K562 (cell line): ENCODE results near the gene TSPAN3. TPM values are rescaled to one million over a fixed set of nuclear protein-coding genes. Genes with fewer than 3 reads are reported as not detected.

Experiments used
- ATAC-seq: fragments of 200-7000 bp; cut with Tn5 transposase; 3 replicates; pipeline ENCODE4 v1.9.1; 2020; ENCODE audit warnings: moderate library complexity
- BruUV-seq: library from RNA; stranded (reverse); fragments of 400-500 nt; replicated peaks from 2 replicates; lab custom pipeline; 2021; lab: Mats Ljungman, UMichigan
- CTCF ChIA-PET: fragments of 300-600 bp; formaldehyde crosslinking; extraction: SDS; loops from one replicate; lab custom pipeline; 2021; ENCODE audit warnings: low intra/inter-chr PET ratio; lab: Yijun Ruan, JAX
- POLR2A ChIA-PET: fragments of 300-600, 350-650 bp; sonication (Branson Sonifier 250); formaldehyde crosslinking; extraction: SDS; loops from one replicate; lab custom pipeline; 2021; ENCODE audit warnings: antibody characterized with exemption, inconsistent platforms; lab: Yijun Ruan, JAX
- DNase-seq, 4 experiments: peaks; one replicate each; pipeline versions ENCODE4 v3.0.0 to v3.0.0-alpha.2; 2011 to 2018; ENCODE audit warnings: low spot score in 3 of 4, mixed read lengths in 3 of 4; ENCODE audit errors: extremely low read depth in 1 of 4
- FAIRE-seq: peaks from 2 replicates; lab custom pipeline; 2011; peaks lifted over from hg19 to GRCh38; lab: Jason Lieb, UNC
- H2AFZ ChIP-seq: 2 replicates; pipeline ENCODE4 v1.6.0; 2011; ENCODE audit warnings: low read depth, low read length, control low read depth, inconsistent platforms
- H3K27ac ChIP-seq: fragments of 200-600 bp; 3 replicates; pipeline ENCODE4 v1.8.0; 2011; ENCODE audit warnings: low read depth, mild to moderate bottlenecking, control low read depth, inconsistent platforms, low read length, moderate library complexity, mixed read lengths; ENCODE audit errors: extremely low read depth
- H3K27me3 ChIP-seq, 2 experiments: fragments of 300-600 bp in 1 of 2; 2 replicates in 1 of 2; 3 replicates in 1 of 2; pipeline versions ENCODE4 v1.6.0 to v1.8.0; 2011; ENCODE audit warnings: inconsistent platforms in 2 of 2, low read length in 2 of 2, mild to moderate bottlenecking in 1 of 2, mixed read lengths in 1 of 2, moderate library complexity in 1 of 2; ENCODE audit not compliant: control insufficient read depth in 2 of 2, insufficient read depth in 2 of 2
- H3K36me3 ChIP-seq: fragments of 300-600 bp; 3 replicates; pipeline ENCODE4 v1.8.0; 2011; ENCODE audit warnings: mild to moderate bottlenecking, low read length, inconsistent platforms; ENCODE audit not compliant: control insufficient read depth, insufficient read depth
- H3K4me1 ChIP-seq, 2 experiments: fragments of 200-600 bp in 1 of 2; replicated peaks in 1 of 2; 2 replicates in 1 of 2; 3 replicates in 1 of 2; pipeline versions ENCODE4 v1.5.1 to v1.8.0; 2011; ENCODE audit warnings: inconsistent platforms in 2 of 2, low read length in 2 of 2, mild to moderate bottlenecking in 1 of 2, mixed read lengths in 1 of 2, moderate library complexity in 1 of 2; ENCODE audit not compliant: control insufficient read depth in 2 of 2, insufficient read depth in 2 of 2
- H3K4me2 ChIP-seq: 2 replicates; pipeline ENCODE4 v1.6.1; 2011; ENCODE audit warnings: low read length, control low read depth, inconsistent platforms, mixed read lengths; ENCODE audit not compliant: insufficient read depth
- H3K4me3 ChIP-seq: fragments of 200-600 bp; sonication (generic), shearing (Covaris generic); 2 replicates; pipeline ENCODE4 v1.5.1; 2016; ENCODE audit warnings: control low read depth, inconsistent platforms
- H3K79me2 ChIP-seq: fragments of 200-600 bp; 3 replicates; pipeline ENCODE4 v1.8.0; 2011; ENCODE audit warnings: low read length, inconsistent platforms; ENCODE audit not compliant: control insufficient read depth, insufficient read depth
- H3K9ac ChIP-seq, 2 experiments: 2 replicates each; pipeline versions ENCODE4 v1.6.0 to v1.6.1; 2011; ENCODE audit warnings: low read depth in 2 of 2, low read length in 2 of 2, control low read depth in 1 of 2, inconsistent platforms in 1 of 2, mild to moderate bottlenecking in 1 of 2, mixed read lengths in 1 of 2; ENCODE audit not compliant: insufficient read depth in 1 of 2
- H3K9me1 ChIP-seq: one replicate; pipeline ENCODE4 v1.6.0; 2011; ENCODE audit warnings: inconsistent platforms, mild to moderate bottlenecking, low read length, moderate library complexity; ENCODE audit not compliant: control insufficient read depth, insufficient read depth
- H3K9me3 ChIP-seq: replicated peaks from 2 replicates; pipeline ENCODE4 v1.5.1; 2011; ENCODE audit warnings: low read depth, low read length, inconsistent platforms; ENCODE audit not compliant: control insufficient read depth, insufficient read depth
- H4K20me1 ChIP-seq: replicated peaks from 2 replicates; pipeline ENCODE4 v1.6.1; 2011; ENCODE audit warnings: low read length, inconsistent platforms, mixed read lengths; ENCODE audit not compliant: control insufficient read depth, insufficient read depth
- HIVEP1 ChIP-seq: fragments of 250-450 bp; sonication (Bioruptor Pico); IDR thresholded peaks from 2 replicates; pipeline ENCODE4 v1.4.0; 2020; ENCODE audit warnings: mild to moderate bottlenecking
- MYC ChIP-seq, 2 experiments: fragments of 250-450 bp in 1 of 2; sonication (Bioruptor Pico) in 1 of 2; IDR thresholded peaks; 2 replicates each; pipeline versions ENCODE4 v1.5.1 to v1.6.1; 2012 to 2021; ENCODE audit warnings: low read depth in 2 of 2, borderline replicate concordance in 1 of 2, improper control_type of control experiment in 1 of 2, low read length in 1 of 2, mild to moderate bottlenecking in 1 of 2, moderate library complexity in 1 of 2
- NFXL1 ChIP-seq: fragments of 450-650 bp; formaldehyde crosslinking; IDR thresholded peaks from 2 replicates; pipeline ENCODE4 v1.4.0; 2021; ENCODE audit warnings: mild to moderate bottlenecking
- RUNX1 ChIP-seq: sonication (generic); IDR thresholded peaks from 2 replicates; pipeline ENCODE4 v1.6.1; 2016; ENCODE audit warnings: antibody characterized with exemption, low read depth
- ZNF146 ChIP-seq: IDR thresholded peaks from one replicate; pipeline ENCODE4 v1.6.1; 2018; ENCODE audit warnings: missing compliant biosample characterization; ENCODE audit not compliant: unreplicated experiment
- WGBS: fragments of 100-300 bp; shearing (Covaris generic); methylation state at CpG from one replicate; pipeline ENCODE4 v1.1.6; 2016; ENCODE audit warnings: low coverage, mixed read lengths; ENCODE audit not compliant: insufficient coverage; ENCODE audit errors: missing lambda C conversion rate; 5-methylcytosine and 5-hydroxymethylcytosine counted together
- in situ Hi-C: fragments of 300-500 bp; cut with MboI; formaldehyde crosslinking; loops from 4 replicates; pipeline ENCODE4 v1.15.0; 2018; ENCODE audit warnings: inconsistent platforms, mixed read lengths
- intact Hi-C: fragments of 100-400 bp; cut with micrococcal nuclease; formaldehyde crosslinking; loops from 2 replicates; pipeline ENCODE4 v1.14.2; 2022
- polyA plus RNA-seq, 8 experiments: library from polyadenylated mRNA; depleted of rRNA in 4 of 8; stranded (reverse) in 5 of 8; unstranded in 3 of 8; fragments of >200 nt; fragmentation: Nextera tagmentation in 2 of 8; fragmentation: Illumina TruSeq in 1 of 8; extraction: Ambion mirVana in 2 of 8; extraction: Trizol in 1 of 8; gene quantifications; 2 replicates each; pipeline versions ENCODE4 v1.2.1 to v1.2.3, GENCODE V29; 2011 to 2014; ENCODE audit warnings: inconsistent platforms in 1 of 8, missing spikeins in 1 of 8
- total RNA-seq, 7 experiments: library from RNA; depleted of rRNA in 6 of 7; stranded (reverse); fragments of >200 nt in 6 of 7; fragmentation: Illumina TruSeq in 2 of 7; extraction: Trizol in 2 of 7; gene quantifications; 2 replicates each; pipeline versions ENCODE4 v1.2.1 to v1.2.3, GENCODE V29; 2011 to 2021; ENCODE audit warnings: low replicate concordance in 1 of 7
- TF ChIP-seq, protein P1 (sequence below): sonication (generic); formaldehyde crosslinking; IDR thresholded peaks from 2 replicates; pipeline ENCODE4 v1.8.1; 2023; ENCODE audit warnings: mild to moderate bottlenecking, missing genetic modification reagents

TSPAN3 gene
- total and polyA plus RNA-seq, 9 of the 15 experiments (the other 6 are each of a cell fraction or from before 2014, with no cell fraction given) = 14.3 to 144 (median 71.1) TPM

- Histone ChIP-seq H3K4me1 (peaks cover 16 to 47% of the 10 kb centered on the region in 2 experiments), H3K9me3 (no peaks in the 10 kb centered on the region), H3K9me1 (peaks cover 5% of the 10 kb centered on the region), H3K4me3 (no peak overlapping the region), H3K27me3 (peaks cover 0 to 5% of the 10 kb centered on the region in 2 experiments; a peak in 1 of 5 replicates), H4K20me1 (0 out of 2 replicates have a peak, but pooled peaks cover 9% of the 10 kb centered on the region), H3K9ac (no peak overlapping the region), H3K36me3 (peaks cover 10% of the 10 kb centered on the region; the same call in 1 of the 3 replicates), H3K79me2 (peaks cover 51% of the 10 kb centered on the region), H3K4me2 (no peak overlapping the region), H2AFZ (no peak overlapping the region), H3K27ac (no peak overlapping the region)
- DNase-seq (no peak), ATAC-seq (no peak), FAIRE-seq (no peak)
- TF ChIP-seq RUNX1 (no peak), HIVEP1 (CRISPR knock-in tag) (no peak), MYC (IDR thresholded peaks at IDR 0.05; ENCODE audit: low read depth, low read length) (no peak), MYC (CRISPR knock-in tag; IDR thresholded peaks at IDR 0.05; ENCODE audit: borderline replicate concordance, low read depth) (no peak), ZNF146 (peak; percentile 53), NFXL1 (CRISPR knock-in tag) (no peak)
- TF ChIP-seq, protein P1, sequence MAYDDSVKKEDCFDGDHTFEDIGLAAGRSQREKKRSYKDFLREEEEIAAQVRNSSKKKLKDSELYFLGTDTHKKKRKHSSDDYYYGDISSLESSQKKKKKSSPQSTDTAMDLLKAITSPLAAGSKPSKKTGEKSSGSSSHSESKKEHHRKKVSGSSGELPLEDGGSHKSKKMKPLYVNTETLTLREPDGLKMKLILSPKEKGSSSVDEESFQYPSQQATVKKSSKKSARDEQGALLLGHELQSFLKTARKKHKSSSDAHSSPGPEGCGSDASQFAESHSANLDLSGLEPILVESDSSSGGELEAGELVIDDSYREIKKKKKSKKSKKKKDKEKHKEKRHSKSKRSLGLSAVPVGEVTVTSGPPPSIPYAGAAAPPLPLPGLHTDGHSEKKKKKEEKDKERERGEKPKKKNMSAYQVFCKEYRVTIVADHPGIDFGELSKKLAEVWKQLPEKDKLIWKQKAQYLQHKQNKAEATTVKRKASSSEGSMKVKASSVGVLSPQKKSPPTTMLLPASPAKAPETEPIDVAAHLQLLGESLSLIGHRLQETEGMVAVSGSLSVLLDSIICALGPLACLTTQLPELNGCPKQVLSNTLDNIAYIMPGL (CRISPR knock-in tag) = no peak
- in situ Hi-C loops (no loop called here), intact Hi-C loops (no loop called here)
- 83% methylated on average over 7 of the region's 7 CpGs for WGBS
- ChIA-PET CTCF (no interaction called here), POLR2A (interaction anchor here (0.6 to 2.2 kb wide), 2 partner anchors 10 to 13 kb away, joined by 3 to 8 read pairs; no protein-coding TSS in a partner anchor)
- BruUV-seq = no TSS peak
Measured at GRCh38 chr15:77068633-77069032, 2.3 kb downstream of the TSPAN3 start.
